ENCODE measurements around the gene GAPDH.
"Not testable (repeated sequence)": the region's sequence is repeated elsewhere in the genome, so short reads cannot be mapped to it uniquely, and the experiment has no call there.

Gene GAPDH

DNA sequence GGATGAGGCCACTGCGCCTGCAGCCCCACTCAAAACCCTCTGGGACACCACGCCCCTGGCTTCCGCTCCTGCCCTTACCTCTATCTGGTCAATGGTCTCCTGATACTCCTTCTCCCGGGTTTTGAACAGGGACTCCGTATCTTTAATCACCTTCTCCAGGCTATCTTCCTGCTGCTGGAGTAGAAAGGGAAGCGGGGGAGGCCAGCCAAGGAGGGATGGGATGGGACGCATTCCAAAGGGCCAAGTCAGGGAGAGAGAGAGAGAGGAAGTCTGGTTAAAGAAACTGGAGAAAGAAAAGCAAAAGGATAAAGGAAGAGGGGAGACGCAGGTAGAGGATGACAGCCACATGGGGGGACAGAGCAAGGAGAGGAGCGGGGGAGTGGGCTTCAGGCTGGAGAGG lies 13.7 kb downstream of the GAPDH start:
- DNase-seq, result no peak

- no peak for DNase-seq
Observed at GRCh38 chr12:6548556-6548955, 14.2 kb downstream of the GAPDH start.

DNA sequence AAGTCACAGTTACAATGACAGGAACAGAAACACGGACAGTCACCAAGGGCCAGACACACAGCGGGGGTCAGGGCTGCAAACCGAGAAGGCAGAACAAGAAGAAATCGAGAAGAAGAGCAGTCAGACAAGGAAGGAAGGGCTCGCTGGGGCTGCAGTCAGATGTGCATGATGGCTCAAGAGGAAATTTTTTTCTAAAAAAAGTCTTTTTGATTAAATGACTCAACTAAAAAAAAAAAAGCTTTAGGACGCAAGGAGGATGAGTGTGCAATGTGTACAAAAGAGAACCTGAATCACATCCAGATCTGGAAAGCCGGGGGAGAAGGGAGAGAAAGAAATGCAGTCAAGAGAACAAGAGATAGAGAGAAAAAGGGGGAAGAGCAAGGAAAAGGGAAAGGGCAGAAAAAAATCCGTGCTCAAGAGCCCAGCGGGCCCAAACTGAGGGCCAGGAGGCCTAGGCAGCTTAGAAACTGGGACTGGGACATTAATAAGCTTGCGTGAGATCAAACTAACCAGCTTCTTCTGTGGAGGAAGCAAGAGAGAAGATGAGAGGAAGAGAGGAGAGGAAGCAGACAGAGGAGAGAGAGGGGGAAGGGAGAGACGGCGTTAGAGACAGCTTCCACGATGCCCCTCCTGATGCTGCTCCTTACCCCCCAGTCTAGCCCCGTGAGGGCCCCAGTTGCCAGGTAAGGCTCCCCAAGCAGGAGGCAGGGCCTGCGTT lies 14.8 kb downstream of the GAPDH start:
- no peak for DNase-seq

DNA sequence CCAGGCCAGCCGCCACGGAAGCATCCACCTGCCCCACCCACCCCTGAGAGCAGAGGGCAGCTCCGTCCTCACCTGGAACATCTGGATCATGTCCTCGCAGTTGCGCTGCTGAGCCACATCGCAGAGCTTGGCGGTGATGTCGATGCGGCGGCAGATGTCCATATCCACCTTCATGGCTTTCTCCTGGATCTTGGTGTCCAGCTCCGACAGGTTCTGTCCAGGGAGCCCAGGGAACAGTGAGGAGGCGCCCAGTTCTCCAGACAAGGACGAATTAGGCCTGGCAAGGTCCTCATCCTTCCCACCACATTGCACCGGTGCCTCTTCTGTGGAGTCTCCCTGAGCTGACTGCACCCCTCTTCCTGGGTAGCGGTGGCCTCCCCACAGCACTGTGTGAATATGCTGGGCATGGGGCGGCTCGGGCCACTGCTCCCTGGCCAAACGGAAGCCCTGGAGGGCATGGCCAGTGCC lies 15.4 kb downstream of the GAPDH start:
- DNase-seq, result no peak

DNA sequence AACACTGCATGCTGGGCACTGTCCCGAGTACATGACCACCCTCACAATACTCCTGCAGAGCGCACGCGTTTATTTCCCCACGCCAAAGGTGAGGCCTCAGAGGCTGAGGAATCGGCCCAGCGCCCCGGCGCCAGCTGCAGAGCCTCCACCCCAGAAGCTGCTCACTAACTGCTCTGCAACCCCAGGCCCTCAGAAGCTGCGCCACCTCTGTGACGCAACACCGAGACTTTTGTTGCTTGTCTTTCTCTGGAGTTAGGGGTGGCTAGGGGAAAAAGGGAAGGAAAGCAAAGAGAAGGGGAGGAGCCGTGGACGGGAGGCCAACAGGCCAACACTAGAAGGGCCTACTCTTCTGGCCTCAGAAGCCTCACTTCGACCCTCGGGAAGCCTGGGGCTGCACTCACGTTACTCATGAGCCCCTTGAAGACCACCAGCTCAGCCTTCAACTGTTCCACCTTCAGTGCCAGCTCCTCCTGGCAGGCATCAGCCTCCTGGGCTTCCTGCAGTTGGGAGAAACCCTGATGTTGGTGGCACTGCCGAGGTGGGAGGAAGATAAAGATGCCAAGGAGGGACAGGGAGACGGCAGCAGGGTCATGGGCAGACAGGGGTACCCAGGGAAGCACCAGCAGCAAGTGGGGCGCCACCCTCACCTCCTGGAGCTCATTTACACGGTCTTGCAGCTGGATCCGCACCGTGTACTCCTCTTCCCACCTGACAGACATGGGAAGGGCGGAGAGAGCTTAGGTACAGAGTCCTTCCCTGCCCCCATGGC lies 16.2 kb downstream of the GAPDH start:
- DNase-seq, result no peak

DNA sequence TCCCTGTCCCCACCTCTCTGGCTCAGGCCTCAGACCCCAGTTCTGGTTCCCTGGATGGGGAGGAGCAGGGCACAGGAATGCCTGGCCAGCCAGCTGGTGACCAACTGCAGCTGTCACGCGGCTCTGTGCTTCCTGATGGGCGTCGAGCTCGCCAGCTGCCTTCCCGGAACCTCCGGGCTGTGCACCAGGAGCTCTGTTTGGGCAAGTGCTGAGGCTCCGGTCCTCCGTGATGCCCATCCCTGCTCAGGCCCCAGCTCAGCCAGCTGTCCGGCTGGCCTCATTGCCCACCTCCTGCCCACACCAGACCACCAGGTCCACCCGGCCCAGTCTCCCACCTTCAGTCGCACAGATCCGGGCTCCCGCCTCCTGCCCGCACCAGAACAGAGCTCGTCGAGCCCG lies 16.7 kb downstream of the GAPDH start:
- no peak for DNase-seq

- no peak for DNase-seq
Observed at GRCh38 chr12:6551496-6552139, 17.3 kb downstream of the GAPDH start.

- DNase-seq, result no peak
Observed at GRCh38 chr12:6552140-6552551, 17.8 kb downstream of the GAPDH start.

- no peak for DNase-seq
Observed at GRCh38 chr12:6553051-6553868, 18.9 kb downstream of the GAPDH start.

DNA sequence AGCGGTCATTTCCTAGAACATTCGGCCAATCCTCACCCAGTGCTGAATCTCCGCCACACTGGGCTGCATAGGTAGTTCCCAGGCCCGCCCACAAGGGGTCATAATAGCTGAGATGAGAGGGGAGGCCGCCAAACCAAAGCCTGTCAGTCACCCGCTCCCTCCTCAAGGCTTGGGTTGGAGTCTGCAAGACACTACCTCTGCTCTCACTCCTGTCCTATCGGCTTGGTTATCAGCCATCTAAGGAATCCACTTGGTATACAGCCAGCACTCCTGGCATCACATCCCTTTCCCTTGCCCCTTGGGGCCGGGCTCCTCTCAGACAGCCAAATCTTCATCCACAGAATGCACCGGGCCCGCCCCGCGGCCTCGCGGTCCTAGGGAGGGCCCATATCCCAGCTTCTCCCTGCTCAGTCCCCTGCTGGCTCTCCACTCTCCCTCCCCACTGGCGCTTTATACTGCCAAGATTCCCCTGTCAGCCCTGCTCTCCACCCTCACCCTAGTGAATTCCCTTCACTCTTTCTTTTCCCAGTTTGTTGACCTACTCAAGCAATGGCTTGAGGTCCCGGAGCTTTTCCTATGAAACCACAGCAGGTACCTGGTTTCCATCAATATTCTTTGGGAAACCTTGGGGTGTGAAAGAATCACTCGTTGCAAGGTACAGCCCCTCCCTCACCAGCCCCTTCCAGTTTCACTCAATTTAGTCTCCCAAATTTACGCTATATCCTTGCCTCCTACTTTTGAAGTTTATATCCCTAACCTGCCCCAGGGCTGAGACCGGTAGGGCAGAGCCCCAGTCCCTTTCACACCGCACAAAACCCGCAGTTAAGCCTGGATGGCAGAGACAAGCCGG lies 20.1 kb downstream of the GAPDH start:
- peak; percentile 28 for DNase-seq

DNA sequence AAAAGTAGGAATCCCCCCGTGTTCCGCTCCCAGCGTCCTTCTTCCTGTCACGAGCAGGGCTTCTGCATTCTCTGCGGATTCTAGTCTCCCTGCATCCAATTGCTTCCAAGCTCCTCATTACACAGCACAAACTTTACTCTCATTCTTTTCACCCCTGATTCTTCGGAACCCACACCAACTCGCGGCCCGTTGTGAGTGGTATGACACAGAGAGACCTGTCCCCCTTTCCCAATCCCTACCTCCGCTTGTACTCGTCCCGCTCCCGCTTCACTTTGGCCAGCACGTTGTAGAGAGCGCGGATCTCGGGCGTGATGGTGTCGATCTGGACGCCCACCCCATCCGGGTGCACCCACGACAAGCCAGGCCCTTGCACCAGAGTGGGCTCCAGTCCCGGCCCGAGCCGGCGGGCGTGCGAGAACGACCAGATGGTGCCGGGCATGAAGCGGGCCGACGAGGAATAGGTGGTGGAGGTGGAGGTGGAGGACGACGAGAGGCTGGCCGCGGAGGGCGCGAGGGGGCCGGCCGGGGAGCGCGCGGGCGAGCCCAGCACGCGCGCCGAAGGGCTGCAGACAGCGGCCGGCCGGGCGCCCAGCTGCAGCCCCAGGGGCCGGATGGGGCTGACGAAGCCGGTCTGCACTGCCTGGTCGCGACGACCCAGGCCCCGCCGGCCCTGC lies 20.8 kb downstream of the GAPDH start:
- no peak for DNase-seq

DNA sequence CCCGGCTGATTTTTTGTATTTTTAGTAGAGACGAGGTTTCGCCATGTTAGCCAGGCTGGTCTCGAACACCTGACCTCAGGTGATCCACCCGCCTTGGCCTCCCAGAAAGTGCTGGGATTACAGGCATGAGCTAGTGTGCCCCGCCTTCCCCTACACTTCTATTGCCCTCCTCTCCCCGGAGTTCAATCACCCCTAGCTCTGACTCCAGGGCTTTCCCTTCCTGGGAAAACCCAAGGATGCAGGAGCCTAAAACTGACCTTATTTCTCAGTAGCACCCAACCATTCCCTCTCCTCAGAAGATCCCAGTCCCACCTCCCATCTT lies 22.1 kb downstream of the GAPDH start:
- DNase-seq, result not testable (repeated sequence)

- no peak for DNase-seq
Observed at GRCh38 chr12:6556857-6557256, 22.5 kb downstream of the GAPDH start.

DNA sequence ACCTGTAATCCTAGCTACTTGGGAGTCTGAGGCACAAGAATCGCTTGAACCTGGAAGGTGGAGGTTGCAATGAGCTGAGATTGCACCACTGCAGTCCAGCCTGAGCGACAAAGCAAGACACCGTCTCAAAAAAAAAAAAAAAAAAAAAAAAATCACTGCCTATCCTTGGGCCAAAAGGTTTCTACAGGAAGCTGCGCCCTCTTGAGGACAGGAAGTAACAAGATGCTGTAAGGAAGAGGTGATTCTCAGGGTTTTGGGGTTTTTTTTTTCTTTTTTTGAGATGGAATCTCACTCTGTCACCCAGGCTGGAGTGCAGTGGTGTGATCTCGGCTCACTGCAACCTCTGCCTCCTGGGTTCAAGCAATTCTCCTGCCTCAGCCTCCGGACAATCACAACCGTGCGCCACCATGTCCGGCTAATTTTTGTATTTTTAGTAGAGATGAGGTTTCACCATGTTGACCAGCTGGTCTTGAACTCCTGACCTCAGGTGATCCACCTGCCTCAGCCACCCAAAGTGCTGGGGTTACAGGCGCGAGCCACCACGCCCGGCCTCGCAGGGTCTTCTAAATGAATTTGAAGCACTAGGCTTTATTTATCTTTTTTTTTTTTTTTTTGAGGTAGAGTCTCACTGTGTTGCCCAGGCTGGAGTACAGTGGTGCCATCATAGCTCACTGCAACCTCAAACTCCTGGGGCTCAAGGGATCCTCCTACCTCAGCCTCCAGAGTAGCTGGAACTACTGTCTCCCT lies 23.9 kb downstream of the GAPDH start:
- not testable (repeated sequence) for DNase-seq

GRCh38 chr12:6559500-6559899 lies 25.2 kb downstream of the GAPDH start:
- DNase-seq, result no peak

- no peak for DNase-seq
Observed at GRCh38 chr12:6560501-6561205, 26.3 kb downstream of the GAPDH start.

GRCh38 chr12:6562881-6563280 lies 28.6 kb downstream of the GAPDH start:
- DNase-seq, result no peak

DNA sequence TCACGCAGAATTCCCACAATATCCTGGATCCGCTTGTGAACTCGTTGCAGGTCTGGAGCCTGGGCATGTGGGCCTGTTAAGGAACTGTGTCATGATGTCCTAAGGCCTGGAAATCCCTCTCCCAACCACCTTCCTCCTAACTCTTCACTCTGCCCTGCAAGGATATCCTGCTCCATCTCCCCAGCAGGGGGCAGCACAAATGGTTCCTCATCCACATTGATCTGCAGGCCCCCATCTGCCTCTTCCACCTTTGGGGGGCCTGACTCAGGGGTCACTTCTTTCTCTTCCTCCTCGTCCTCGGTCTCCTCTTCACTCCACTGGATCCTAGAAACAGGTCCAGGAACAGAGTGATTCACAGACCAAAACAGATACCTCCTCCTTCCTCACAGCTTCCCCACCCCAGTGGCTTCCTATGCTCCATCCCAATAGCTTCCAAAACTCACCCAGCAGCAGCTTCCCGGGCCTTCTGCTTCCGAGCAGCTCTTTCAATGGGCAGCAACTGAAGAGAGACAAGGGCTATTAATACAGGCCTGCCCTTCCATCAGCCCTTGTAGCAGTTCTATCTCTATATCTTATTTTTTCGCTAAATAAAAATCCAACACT lies 29.2 kb downstream of the GAPDH start:
- no peak for DNase-seq

GRCh38 chr12:6567112-6567670 lies 32.9 kb downstream of the GAPDH start:
- DNase-seq, result no peak

Measured in NCI-H1092 (cell line).